Measurements from ENCODE around the gene DGKD.
A peak's percentile ranks its signal among the peaks of the same experiment; 100 is the strongest.

DGKD gene

GRCh38 chr2:233353769-233354499 lies at the start of gene DGKD:
Gene DGKD (plus strand): TSS chr2:233354494. CDS start chr2:233354519, 25 bp downstream.
- Mint-ChIP-seq H3K4me3 (peak within 1 kb of the TSS; percentile 77), H3K36me3 (ENCODE audit: low read depth) (no peaks in the 10 kb centered on the region), H3K27me3 (no peaks in the 10 kb centered on the region), H3K4me1 (ENCODE audit: low read depth) (peaks cover 88% of the 10 kb centered on the region), H3K27ac (peak within 1 kb of the TSS; percentile 80), H3K9me3 (no peaks in the 10 kb centered on the region)
- intact Hi-C loops (cut with micrococcal nuclease), result loop anchor here (10.0 kb wide), 1 partner anchor 59 kb away; no protein-coding TSS in a partner anchor

- Mint-ChIP-seq H3K9me3 (no peaks in the 10 kb centered on the region), H3K27me3 (no peaks in the 10 kb centered on the region), H3K36me3 (ENCODE audit: low read depth) (no peaks in the 10 kb centered on the region), H3K27ac (no peak within 1 kb of the TSS), H3K4me1 (ENCODE audit: low read depth) (no peaks in the 10 kb centered on the region), H3K4me3 (no peak within 1 kb of the TSS)
- intact Hi-C loops (cut with micrococcal nuclease), result no loop called here
Observed at GRCh38 chr2:233307565-233307964, 46.7 kb upstream of the DGKD start, which contains the start of gene SAG. Gene SAG (plus strand): TSS chr2:233307816. CDS start chr2:233309190, 1,374 bp downstream.

GRCh38 chr2:233311241-233311926 lies 42.9 kb upstream of the DGKD start:
- peaks cover 3% of the 10 kb centered on the region for H3K27me3 Mint-ChIP-seq
- H3K4me1 Mint-ChIP-seq (ENCODE audit: low read depth), result no peaks in the 10 kb centered on the region
- no peaks in the 10 kb centered on the region for H3K36me3 Mint-ChIP-seq (ENCODE audit: low read depth)
- no peak overlapping the region for H3K4me3 Mint-ChIP-seq
- no peaks in the 10 kb centered on the region for H3K9me3 Mint-ChIP-seq
- intact Hi-C loops (cut with micrococcal nuclease), result no loop called here
- no peak overlapping the region for H3K27ac Mint-ChIP-seq

- no peaks in the 10 kb centered on the region for H3K36me3 Mint-ChIP-seq (ENCODE audit: low read depth)
- no peak overlapping the region for H3K27ac Mint-ChIP-seq
- no peak overlapping the region for H3K4me3 Mint-ChIP-seq
- intact Hi-C loops (cut with micrococcal nuclease), result no loop called here
- no peaks in the 10 kb centered on the region for H3K9me3 Mint-ChIP-seq
- no peaks in the 10 kb centered on the region for H3K4me1 Mint-ChIP-seq (ENCODE audit: low read depth)
- peaks cover 3% of the 10 kb centered on the region for H3K27me3 Mint-ChIP-seq
Observed at GRCh38 chr2:233312874-233313273, 41.4 kb upstream of the DGKD start.

GRCh38 chr2:233314180-233314925 lies 39.9 kb upstream of the DGKD start:
- Mint-ChIP-seq H3K4me1 (ENCODE audit: low read depth) (no peaks in the 10 kb centered on the region), H3K27ac (no peak overlapping the region), H3K4me3 (no peak overlapping the region), H3K9me3 (no peaks in the 10 kb centered on the region), H3K27me3 (peaks cover 3% of the 10 kb centered on the region), H3K36me3 (ENCODE audit: low read depth) (no peaks in the 10 kb centered on the region)
- intact Hi-C loops (cut with micrococcal nuclease), result no loop called here

- H3K27ac Mint-ChIP-seq, result no peak overlapping the region
- intact Hi-C loops (cut with micrococcal nuclease), result no loop called here
- H3K4me3 Mint-ChIP-seq, result no peak overlapping the region
- no peaks in the 10 kb centered on the region for H3K9me3 Mint-ChIP-seq
- no peaks in the 10 kb centered on the region for H3K4me1 Mint-ChIP-seq (ENCODE audit: low read depth)
- H3K27me3 Mint-ChIP-seq, result peaks cover 3% of the 10 kb centered on the region
- H3K36me3 Mint-ChIP-seq (ENCODE audit: low read depth), result no peaks in the 10 kb centered on the region
Observed at GRCh38 chr2:233317196-233317943, 36.9 kb upstream of the DGKD start.

GRCh38 chr2:233319256-233319655 lies 35.0 kb upstream of the DGKD start:
- intact Hi-C loops (cut with micrococcal nuclease), result no loop called here
- no peak overlapping the region for H3K27ac Mint-ChIP-seq
- H3K27me3 Mint-ChIP-seq, result no peaks in the 10 kb centered on the region
- no peaks in the 10 kb centered on the region for H3K9me3 Mint-ChIP-seq
- H3K4me3 Mint-ChIP-seq, result no peak overlapping the region
- no peaks in the 10 kb centered on the region for H3K36me3 Mint-ChIP-seq (ENCODE audit: low read depth)
- H3K4me1 Mint-ChIP-seq (ENCODE audit: low read depth), result peaks cover 2% of the 10 kb centered on the region

GRCh38 chr2:233320470-233320869 lies 33.8 kb upstream of the DGKD start:
- Mint-ChIP-seq H3K27ac (no peak overlapping the region), H3K27me3 (no peaks in the 10 kb centered on the region), H3K36me3 (ENCODE audit: low read depth) (no peaks in the 10 kb centered on the region), H3K9me3 (no peaks in the 10 kb centered on the region), H3K4me3 (no peak overlapping the region), H3K4me1 (ENCODE audit: low read depth) (peaks cover 5% of the 10 kb centered on the region)
- intact Hi-C loops (cut with micrococcal nuclease), result no loop called here

GRCh38 chr2:233321166-233321565 lies 33.1 kb upstream of the DGKD start:
- Mint-ChIP-seq H3K4me3 (no peak overlapping the region), H3K9me3 (no peaks in the 10 kb centered on the region), H3K27me3 (no peaks in the 10 kb centered on the region), H3K36me3 (ENCODE audit: low read depth) (no peaks in the 10 kb centered on the region), H3K27ac (no peak overlapping the region), H3K4me1 (ENCODE audit: low read depth) (peaks cover 5% of the 10 kb centered on the region)
- intact Hi-C loops (cut with micrococcal nuclease), result no loop called here

- no peak overlapping the region for H3K4me3 Mint-ChIP-seq
- H3K9me3 Mint-ChIP-seq, result no peaks in the 10 kb centered on the region
- no peak overlapping the region for H3K27ac Mint-ChIP-seq
- H3K4me1 Mint-ChIP-seq (ENCODE audit: low read depth), result peaks cover 5% of the 10 kb centered on the region
- intact Hi-C loops (cut with micrococcal nuclease), result no loop called here
- no peaks in the 10 kb centered on the region for H3K36me3 Mint-ChIP-seq (ENCODE audit: low read depth)
- no peaks in the 10 kb centered on the region for H3K27me3 Mint-ChIP-seq
Observed at GRCh38 chr2:233323851-233324250, 30.4 kb upstream of the DGKD start.

GRCh38 chr2:233325256-233325655 lies 29.0 kb upstream of the DGKD start:
- Mint-ChIP-seq H3K27me3 (no peaks in the 10 kb centered on the region), H3K4me1 (ENCODE audit: low read depth) (peaks cover 18% of the 10 kb centered on the region), H3K36me3 (ENCODE audit: low read depth) (no peaks in the 10 kb centered on the region), H3K27ac (no peak overlapping the region), H3K4me3 (no peak overlapping the region), H3K9me3 (no peaks in the 10 kb centered on the region)
- intact Hi-C loops (cut with micrococcal nuclease), result no loop called here

GRCh38 chr2:233325814-233326213 lies 28.5 kb upstream of the DGKD start:
- H3K4me3 Mint-ChIP-seq, result no peak overlapping the region
- no peaks in the 10 kb centered on the region for H3K27me3 Mint-ChIP-seq
- peaks cover 22% of the 10 kb centered on the region for H3K4me1 Mint-ChIP-seq (ENCODE audit: low read depth)
- intact Hi-C loops (cut with micrococcal nuclease), result no loop called here
- H3K9me3 Mint-ChIP-seq, result no peaks in the 10 kb centered on the region
- H3K36me3 Mint-ChIP-seq (ENCODE audit: low read depth), result no peaks in the 10 kb centered on the region
- H3K27ac Mint-ChIP-seq, result no peak overlapping the region

- Mint-ChIP-seq H3K27me3 (no peaks in the 10 kb centered on the region), H3K4me1 (ENCODE audit: low read depth) (peaks cover 29% of the 10 kb centered on the region), H3K9me3 (no peaks in the 10 kb centered on the region), H3K27ac (no peak overlapping the region), H3K36me3 (ENCODE audit: low read depth) (no peaks in the 10 kb centered on the region), H3K4me3 (no peak overlapping the region)
- intact Hi-C loops (cut with micrococcal nuclease), result no loop called here
Observed at GRCh38 chr2:233326500-233326899, 27.8 kb upstream of the DGKD start.

All from dendritic cell treated with granulocyte-macrophage colony-stimulating factor and Interleukin-4, amounts not matched to agents 40 ng/mL and 50 ng/mL, for 4 days (primary cell).